ENCODE data around the gene GNB3. TPM values are rescaled to one million over a fixed set of nuclear protein-coding genes. Genes with fewer than 3 reads are reported as not detected.

Gene GNB3
- total and polyA plus RNA-seq, 2 of the 4 experiments (the other 2 are of a cell fraction), result 0.72 to 20.5 TPM

DNA sequence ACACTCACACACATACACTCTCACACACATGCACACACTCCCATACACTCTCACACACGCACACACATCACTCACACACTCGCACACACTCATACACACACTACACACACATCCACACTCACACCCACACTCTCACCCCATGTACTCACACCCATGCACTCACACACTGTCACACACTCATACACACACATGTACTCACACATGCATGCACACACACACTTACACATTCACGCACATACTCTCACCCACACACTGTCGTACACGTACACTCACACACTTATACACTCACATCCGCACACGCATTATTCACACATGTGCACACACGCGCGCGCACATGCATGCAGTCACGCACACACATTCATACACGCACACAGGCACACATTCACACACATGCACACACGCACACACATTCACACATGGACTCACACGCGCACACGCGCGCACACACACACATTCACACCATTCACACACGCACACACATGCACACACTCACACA is 23.0 kb upstream of the GNB3 start:
- Histone ChIP-seq H3K4me1 (ENCODE audit: control insufficient read depth, insufficient read depth, low read length) (peaks cover 10% of the 10 kb centered on the region; the same call in 1 of the 2 replicates), H4K8ac (ENCODE audit: low read depth in 2 of 2, low read length in 2 of 2) (no peak overlapping the region), H4K20me1 (ENCODE audit: insufficient read depth, low read length) (no peaks in the 10 kb centered on the region), H3K56ac (ENCODE audit: extremely low read depth, insufficient read depth, low read length) (no peak overlapping the region), H3K36me3 (ENCODE audit: control insufficient read depth, insufficient read depth, low read length) (peaks cover 3% of the 10 kb centered on the region), H4K91ac (ENCODE audit: insufficient read depth, low read depth, low read length) (no peak overlapping the region), H4K5ac (ENCODE audit: low read depth, low read length) (no peak overlapping the region), H3K4me3 (ENCODE audit: insufficient read depth, low read depth, low read length) (no peak overlapping the region), H3K27ac (ENCODE audit: insufficient read depth, low read length) (no peak overlapping the region), H3K79me1 (ENCODE audit: low read depth in 1 of 2, low read length in 2 of 2) (peaks cover 0 to 3% of the 10 kb centered on the region in 2 experiments; a peak in 1 of 4 replicates), H2BK5ac (ENCODE audit: low read depth, low read length, poor library complexity, severe bottlenecking) (peak overlapping the region; percentile 64), H3K9me3 (ENCODE audit: control insufficient read depth, insufficient read depth, low read length) (no peaks in the 10 kb centered on the region), H3K4ac (ENCODE audit: low read depth, low read length) (no peak overlapping the region), H2BK15ac (ENCODE audit: low read depth, low read length) (no peak overlapping the region), H2AK5ac (ENCODE audit: low read depth, low read length) (no peak overlapping the region; the same call in 1 of the 2 replicates), H2AFZ (replicated peaks; ENCODE audit: low read length, poor library complexity) (no peak overlapping the region), H2BK20ac (ENCODE audit: low read depth, low read length) (no peak overlapping the region), H2AK9ac (replicated peaks; ENCODE audit: low read depth, low read length, poor library complexity) (peak overlapping the region; percentile 21), H3K14ac (replicated peaks; ENCODE audit: low read depth, low read length) (no peak overlapping the region), H2BK120ac (ENCODE audit: low read depth, low read length) (no peak overlapping the region), H3K9me1 (ENCODE audit: insufficient read depth, low read length) (peaks cover 4% of the 10 kb centered on the region; the same call in 1 of the 2 replicates), H3K23ac (ENCODE audit: low read depth, low read length) (no peak overlapping the region), H3K18ac (ENCODE audit: low read depth, low read length) (no peak overlapping the region), H3K9ac (ENCODE audit: low read depth, low read length) (no peak overlapping the region), H3K4me2 (ENCODE audit: low read depth, low read length) (no peak overlapping the region), H3K27me3 (ENCODE audit: control insufficient read depth, insufficient read depth, low read length) (peaks cover 4% of the 10 kb centered on the region; the same call in 1 of the 2 replicates)
- TF ChIP-seq, protein P1, sequence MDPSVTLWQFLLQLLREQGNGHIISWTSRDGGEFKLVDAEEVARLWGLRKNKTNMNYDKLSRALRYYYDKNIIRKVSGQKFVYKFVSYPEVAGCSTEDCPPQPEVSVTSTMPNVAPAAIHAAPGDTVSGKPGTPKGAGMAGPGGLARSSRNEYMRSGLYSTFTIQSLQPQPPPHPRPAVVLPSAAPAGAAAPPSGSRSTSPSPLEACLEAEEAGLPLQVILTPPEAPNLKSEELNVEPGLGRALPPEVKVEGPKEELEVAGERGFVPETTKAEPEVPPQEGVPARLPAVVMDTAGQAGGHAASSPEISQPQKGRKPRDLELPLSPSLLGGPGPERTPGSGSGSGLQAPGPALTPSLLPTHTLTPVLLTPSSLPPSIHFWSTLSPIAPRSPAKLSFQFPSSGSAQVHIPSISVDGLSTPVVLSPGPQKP (IDR thresholded peaks at IDR 0.05; ENCODE audit: borderline replicate concordance, low read depth, low read length), result no peak
- TF ChIP-seq SMC3 (IDR thresholded peaks at IDR 0.05; ENCODE audit: low read depth, low read length) (no peak), RCOR1 (IDR thresholded peaks at IDR 0.05; ENCODE audit: insufficient replicate concordance, low read length) (no peak), CEBPB (IDR thresholded peaks at IDR 0.05; ENCODE audit: low read depth, low read length) (no peak), CHD1 (IDR thresholded peaks at IDR 0.05; ENCODE audit: low read depth, low read length) (no peak), POLR2A (IDR thresholded peaks at IDR 0.05; ENCODE audit: low read depth, low read length) (no peak), NFE2L2 (IDR thresholded peaks at IDR 0.05; ENCODE audit: low read depth, low read length) (no peak), FOS (IDR thresholded peaks at IDR 0.05; ENCODE audit: low read depth, low read length) (no peak), RAD21 (IDR thresholded peaks at IDR 0.05; ENCODE audit: low read length) (no peak), BHLHE40 (IDR thresholded peaks at IDR 0.05; ENCODE audit: low read depth, low read length) (no peak), MXI1 (IDR thresholded peaks at IDR 0.05; ENCODE audit: borderline replicate concordance, low read depth, low read length) (no peak), MAFK (IDR thresholded peaks at IDR 0.05; ENCODE audit: low read depth, low read length) (no peak), MAZ (IDR thresholded peaks at IDR 0.05; ENCODE audit: borderline replicate concordance, low read depth, low read length) (no peak), RFX5 (IDR thresholded peaks at IDR 0.05; ENCODE audit: low read depth, low read length) (no peak)
- TF ChIP-seq, protein P2, sequence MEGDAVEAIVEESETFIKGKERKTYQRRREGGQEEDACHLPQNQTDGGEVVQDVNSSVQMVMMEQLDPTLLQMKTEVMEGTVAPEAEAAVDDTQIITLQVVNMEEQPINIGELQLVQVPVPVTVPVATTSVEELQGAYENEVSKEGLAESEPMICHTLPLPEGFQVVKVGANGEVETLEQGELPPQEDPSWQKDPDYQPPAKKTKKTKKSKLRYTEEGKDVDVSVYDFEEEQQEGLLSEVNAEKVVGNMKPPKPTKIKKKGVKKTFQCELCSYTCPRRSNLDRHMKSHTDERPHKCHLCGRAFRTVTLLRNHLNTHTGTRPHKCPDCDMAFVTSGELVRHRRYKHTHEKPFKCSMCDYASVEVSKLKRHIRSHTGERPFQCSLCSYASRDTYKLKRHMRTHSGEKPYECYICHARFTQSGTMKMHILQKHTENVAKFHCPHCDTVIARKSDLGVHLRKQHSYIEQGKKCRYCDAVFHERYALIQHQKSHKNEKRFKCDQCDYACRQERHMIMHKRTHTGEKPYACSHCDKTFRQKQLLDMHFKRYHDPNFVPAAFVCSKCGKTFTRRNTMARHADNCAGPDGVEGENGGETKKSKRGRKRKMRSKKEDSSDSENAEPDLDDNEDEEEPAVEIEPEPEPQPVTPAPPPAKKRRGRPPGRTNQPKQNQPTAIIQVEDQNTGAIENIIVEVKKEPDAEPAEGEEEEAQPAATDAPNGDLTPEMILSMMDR (conservative IDR thresholded peaks at IDR 0.05; ENCODE audit: low read depth, low read length), result no peak
- TF ChIP-seq, protein P3, sequence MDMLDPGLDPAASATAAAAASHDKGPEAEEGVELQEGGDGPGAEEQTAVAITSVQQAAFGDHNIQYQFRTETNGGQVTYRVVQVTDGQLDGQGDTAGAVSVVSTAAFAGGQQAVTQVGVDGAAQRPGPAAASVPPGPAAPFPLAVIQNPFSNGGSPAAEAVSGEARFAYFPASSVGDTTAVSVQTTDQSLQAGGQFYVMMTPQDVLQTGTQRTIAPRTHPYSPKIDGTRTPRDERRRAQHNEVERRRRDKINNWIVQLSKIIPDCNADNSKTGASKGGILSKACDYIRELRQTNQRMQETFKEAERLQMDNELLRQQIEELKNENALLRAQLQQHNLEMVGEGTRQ (IDR thresholded peaks at IDR 0.05; ENCODE audit: low read depth, low read length), result no peak
- intact Hi-C loops (cut with micrococcal nuclease), result no loop called here
- in situ Hi-C loops (cut with MboI; ENCODE audit: low sequenced_read_pairs), result no loop called here
- WGBS, 2 experiments (ENCODE audit: extremely low coverage in 2 of 2, insufficient read length in 1 of 2), result 94 to 100% methylated on average over 3 to 16 of the region's 20 CpGs
- POLR2A ChIA-PET (ENCODE audit: unreplicated experiment), result no interaction called here
- no TSS peak for BruUV-seq (replicated peaks)
- dilution Hi-C loops (cut with HindIII; ENCODE audit: low sequenced_read_pairs, unreplicated experiment), result no loop called here
- CTCF ChIA-PET, result no interaction called here
- DNase-seq (no peak), ATAC-seq (ENCODE audit: low read depth) (no peak)
